ENCODE measurements around the gene ZEB2.
A peak's percentile ranks its signal among the peaks of the same experiment; 100 is the strongest.

Gene ZEB2

GRCh38 chr2:144528108-144528507 is 8.2 kb upstream of the ZEB2 start:
- DNase-seq (ENCODE audit: low spot score) = no peak

DNA sequence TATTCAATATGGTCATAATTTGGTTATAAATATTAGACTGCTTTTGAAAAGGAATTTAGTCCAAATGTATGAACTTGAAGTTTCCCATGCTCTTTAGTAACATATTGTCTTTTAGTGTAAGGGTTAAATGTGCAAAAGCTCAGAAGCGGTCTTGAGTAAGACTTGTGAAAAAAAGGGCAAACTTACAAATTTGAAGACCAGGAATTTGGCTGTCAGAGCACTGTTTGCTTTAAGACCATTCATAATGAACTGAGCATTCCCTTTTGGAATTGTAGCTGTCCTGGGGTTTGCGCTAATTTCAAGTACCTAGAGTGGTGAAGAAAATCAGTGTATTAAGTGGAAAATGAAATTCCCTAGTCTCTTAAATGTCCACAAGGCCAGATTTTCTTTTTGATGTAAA is 6.9 kb upstream of the ZEB2 start:
- DNase-seq (ENCODE audit: low spot score) = no peak

- peak; percentile 61 for DNase-seq (ENCODE audit: low spot score)
These were observed 4.4 kb upstream of the ZEB2 start for GRCh38 chr2:144524118-144525009.

GRCh38 chr2:144523596-144524117 is 3.7 kb upstream of the ZEB2 start:
- peak; percentile 41 for DNase-seq (ENCODE audit: low spot score)

DNA sequence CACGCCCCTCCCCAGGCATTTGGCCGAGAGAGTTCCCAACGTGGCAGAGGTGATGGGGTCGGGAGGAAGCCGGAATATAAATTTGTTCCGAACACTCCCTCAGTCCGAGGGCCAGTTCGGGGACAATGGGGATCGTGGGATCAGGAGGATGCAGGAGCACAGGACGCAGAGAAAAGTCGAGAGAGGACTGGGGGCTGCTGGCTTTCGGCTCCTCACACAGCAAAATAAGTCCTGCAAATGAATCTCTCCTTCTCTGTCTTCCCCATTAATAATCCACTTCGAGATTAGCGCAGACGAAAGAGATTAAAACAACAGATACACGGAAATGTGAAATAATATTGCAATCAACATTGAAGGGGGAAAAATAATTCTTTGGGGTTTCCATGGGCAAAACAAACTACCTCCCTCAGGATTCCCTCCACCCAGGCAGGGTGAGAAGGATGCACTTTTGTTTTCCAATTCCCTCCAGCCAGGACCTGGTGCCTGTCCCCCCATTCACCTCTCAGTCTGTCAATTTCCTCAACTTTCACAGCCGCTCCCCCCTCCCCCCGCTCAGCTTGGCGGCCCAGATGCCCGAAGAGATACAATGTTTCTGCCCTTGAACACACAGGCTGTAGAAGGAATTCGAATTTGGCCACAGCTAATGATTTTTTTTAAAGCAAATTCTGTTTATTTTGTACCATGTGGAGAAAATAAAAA is 3.1 kb upstream of the ZEB2 start:
- DNase-seq (ENCODE audit: low spot score) = peak; percentile 38

GRCh38 chr2:144522176-144522896 is 2.4 kb upstream of the ZEB2 start:
- DNase-seq (ENCODE audit: low spot score) = no peak

DNA sequence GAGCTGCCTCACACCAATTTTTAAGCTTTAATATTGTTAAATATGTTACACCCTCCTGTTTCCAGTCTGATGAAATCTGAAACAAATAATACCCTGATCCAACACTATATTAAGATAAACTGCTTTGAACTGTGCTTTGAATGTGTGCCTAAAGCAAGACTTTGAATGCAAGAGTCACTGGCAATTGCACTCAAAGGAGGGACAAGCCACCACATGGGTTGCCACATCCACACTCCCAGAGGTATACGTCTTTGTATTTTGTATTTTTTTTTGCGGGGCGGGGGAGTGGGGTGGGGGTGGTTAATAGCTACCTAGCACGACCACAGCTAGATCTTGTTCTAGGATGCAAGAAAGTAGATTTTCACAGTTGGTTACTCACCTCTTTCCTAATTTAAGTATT is 1.8 kb upstream of the ZEB2 start:
- no peak for DNase-seq (ENCODE audit: low spot score)

DNA sequence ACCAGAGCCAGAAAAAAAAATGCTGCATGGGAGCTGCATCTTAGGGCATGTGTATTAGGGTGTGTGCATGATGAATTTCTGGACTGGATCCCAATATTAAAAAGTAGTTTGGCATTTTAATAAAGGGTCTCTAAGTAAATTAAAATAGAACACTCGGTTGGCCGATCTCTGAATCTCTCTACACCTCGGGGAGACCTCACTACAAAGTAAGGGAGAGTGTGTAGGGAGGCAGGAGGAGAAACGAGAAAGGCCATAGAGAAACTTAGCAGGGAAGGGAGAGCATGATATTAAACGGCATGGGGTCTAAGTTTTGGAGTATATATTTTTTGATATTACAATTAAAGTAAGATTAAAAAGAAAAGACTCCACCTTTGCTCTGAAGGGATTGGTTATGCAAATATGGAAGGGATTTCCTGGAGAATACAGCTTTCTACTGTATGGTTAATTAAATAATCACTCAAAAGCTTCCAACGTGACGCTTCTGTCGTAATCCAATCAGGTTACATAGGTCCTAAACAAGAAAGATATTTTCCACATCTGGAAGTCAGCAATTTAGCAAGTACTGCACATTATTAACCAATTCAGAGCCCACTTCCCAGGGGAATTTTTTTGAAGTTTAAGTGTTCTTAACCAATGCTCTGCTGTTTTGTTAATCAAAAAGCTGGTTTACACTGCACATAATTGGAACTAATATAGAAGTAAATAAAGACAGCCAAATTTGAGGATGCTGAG is 1.0 kb upstream of the ZEB2 start:
- DNase-seq (ENCODE audit: low spot score) = no peak

- DNase-seq (ENCODE audit: low spot score) = no peak
These were observed 354 bp downstream of the ZEB2 start for GRCh38 chr2:144519597-144519933.

GRCh38 chr2:144518748-144519596 is 947 bp downstream of the ZEB2 start:
- no peak for DNase-seq (ENCODE audit: low spot score)

GRCh38 chr2:144517866-144518747 is 1.8 kb downstream of the ZEB2 start:
- no peak for DNase-seq (ENCODE audit: low spot score)

GRCh38 chr2:144516981-144517865 is 2.7 kb downstream of the ZEB2 start:
- DNase-seq (ENCODE audit: low spot score) = peak; percentile 83

DNA sequence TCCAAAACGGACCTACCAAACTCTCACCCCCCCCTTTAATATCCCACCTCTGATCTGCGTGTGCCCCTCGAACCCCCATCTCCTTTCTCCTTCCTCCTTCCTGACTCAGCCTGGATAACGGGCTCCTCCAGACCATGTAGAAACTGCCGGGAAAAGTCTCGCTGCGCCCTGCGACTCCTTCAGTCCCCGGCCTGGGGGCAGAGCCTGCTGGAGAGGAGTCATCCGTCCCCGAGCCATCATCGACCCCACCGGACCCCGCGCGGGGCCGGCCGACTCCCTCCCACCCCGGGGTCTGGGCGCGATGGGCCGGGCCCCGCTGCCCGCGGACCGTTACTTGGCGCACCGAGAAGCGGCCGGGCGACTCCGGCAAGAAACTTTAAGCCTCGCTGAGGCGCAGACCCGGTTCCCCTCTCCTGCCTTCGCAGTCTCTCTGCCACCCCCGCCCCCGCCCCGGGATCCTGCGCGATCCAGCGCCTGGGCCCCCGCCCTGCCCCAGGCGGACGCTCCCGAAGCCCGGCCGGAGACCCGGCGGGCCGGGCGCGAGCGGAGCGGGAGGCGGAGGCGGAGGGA is 3.4 kb downstream of the ZEB2 start:
- DNase-seq (ENCODE audit: low spot score) = peak; percentile 62

DNA sequence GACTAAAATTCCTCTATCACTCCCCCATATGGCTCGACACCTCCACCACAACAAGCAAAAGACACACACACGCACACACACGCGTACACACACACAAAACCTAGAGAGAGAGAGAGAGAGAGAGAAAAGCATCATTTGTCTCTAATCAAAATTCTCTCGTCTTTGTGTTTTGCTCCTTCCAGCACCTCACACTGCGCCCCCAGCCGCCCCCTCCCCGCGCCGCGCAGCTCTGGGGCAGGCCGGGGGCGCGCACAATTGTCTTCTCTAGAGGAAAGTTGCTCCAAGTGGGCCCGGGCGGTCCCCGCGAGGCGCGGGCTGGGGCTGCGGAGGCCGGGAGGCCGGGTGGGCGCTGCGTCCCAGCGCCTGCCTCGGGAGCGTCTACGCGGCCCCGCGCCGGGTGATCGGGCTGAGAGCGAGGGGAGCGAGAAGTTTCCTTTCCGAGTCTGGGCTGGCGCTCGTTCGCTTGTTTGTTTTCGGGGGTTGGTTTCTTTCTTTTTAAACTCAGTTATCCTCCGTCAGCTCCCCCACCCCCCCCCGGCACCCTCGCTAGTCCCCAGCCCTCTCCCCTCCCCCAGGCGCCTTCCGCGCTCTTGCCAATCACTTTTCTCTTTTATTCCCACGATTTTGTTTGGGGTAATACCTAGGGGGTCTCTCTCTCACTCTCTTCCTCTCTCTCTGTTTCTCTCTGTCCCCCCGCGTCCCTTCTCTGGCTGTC is 4.1 kb downstream of the ZEB2 start:
- peak; percentile 34 for DNase-seq (ENCODE audit: low spot score)

DNA sequence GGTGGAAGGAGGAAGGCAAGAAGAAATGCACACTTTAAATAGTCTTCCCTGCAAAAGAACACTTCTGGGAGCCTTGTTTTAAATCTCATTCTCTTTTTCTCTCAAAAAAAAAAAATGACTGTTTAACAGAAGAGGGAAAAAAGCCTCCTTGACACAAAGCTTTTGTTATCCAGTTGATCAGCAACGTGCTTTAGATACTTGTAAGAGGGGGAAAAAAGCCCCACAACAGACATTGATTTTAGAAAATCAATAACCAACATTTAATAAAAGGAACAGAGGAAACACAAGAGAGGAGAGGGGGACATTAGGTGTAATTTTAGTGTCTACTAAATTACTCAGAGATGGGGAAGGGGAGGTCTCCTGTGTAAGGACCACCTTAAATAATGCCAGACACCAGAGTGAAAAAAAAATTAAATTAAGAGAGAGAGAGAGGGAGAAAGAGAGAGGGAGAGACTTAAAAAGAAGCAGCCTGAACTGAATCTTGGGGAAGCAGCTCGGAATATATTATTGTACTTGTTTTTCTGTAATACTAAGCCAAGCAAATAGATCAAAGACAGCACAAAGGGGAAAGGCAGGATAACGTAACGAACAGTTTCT is 4.7 kb downstream of the ZEB2 start:
- DNase-seq (ENCODE audit: low spot score) = no peak

DNA sequence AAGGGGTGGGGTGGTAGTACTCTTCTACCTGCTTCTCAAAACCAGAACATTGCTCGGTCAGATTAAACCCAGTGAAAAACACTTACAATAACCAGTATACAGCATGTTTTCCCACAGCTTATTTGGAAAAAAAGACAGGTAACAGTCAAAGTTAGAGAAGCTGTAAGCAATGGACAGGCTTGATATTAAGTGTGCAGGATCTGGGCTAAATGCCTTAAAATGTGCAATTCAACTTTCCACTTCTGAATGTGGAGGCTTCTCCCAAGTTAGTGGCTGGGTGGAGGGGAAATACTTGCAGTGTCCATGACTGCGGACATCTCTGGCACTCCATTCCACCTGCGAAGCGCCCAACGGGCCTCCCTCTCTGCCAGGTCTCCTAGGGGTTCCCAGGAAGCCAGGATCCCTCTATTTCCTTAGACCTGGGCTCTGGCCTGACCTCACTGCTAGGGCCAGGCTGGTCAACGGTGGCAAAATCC is 5.3 kb downstream of the ZEB2 start:
- no peak for DNase-seq (ENCODE audit: low spot score)

DNA sequence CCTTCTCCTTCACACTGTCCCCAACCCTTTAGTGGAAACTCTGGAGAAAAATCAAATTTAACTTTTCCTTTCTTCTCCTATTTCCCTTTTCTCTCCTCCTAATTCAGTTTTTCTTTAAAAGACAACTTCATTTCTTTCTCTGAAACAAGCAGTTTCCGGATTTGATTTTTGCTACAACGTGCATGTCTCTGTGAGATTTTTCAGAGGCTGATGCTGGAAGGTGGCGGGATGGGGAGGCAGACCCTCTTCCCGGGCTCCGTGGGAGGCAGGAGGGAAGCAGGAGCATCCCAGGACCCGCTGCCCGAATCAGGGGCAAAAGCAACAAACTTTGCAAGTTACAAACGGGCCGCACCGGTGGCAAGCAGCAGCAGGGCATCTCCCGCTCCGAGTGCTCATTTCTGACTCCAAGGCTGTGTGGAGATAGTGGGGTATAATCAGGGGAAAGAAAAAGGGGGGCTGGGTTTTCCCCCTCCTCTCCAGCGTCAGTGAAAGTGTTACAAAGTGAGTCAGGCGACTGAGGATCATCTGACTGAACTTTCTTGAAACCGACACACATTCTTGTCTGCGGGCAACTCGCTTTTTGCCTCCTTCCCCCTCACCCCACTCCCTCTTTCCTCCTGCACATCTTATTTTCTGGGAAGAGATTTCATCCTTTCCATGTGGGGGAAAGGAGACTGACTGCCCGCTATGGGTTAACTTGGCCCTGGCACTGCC is 6.4 kb downstream of the ZEB2 start:
- DNase-seq (ENCODE audit: low spot score) = peak; percentile 40
